GM19023 (cell line): Measurements from ENCODE around the gene ANKRD44.

Experiments used
- ATAC-seq: cut with Tn5 transposase; IDR thresholded peaks from one replicate; pipeline ENCODE4 v1.9.1; 2021; ENCODE audit warnings: mild to moderate bottlenecking, moderate library complexity; ENCODE audit not compliant: unreplicated experiment

ANKRD44 gene

GRCh38 chr2:197001921-197002320, 308.7 kb downstream of the ANKRD44 start:
- ATAC-seq: no peak

GRCh38 chr2:196995757-196996314, 314.7 kb downstream of the ANKRD44 start:
- no peak for ATAC-seq

- ATAC-seq: no peak
Observed at GRCh38 chr2:196994764-196995163, 315.8 kb downstream of the ANKRD44 start.

- no peak for ATAC-seq
Observed at GRCh38 chr2:196993617-196994016, 317.0 kb downstream of the ANKRD44 start.

GRCh38 chr2:196992466-196992865, 318.1 kb downstream of the ANKRD44 start:
- no peak for ATAC-seq

GRCh38 chr2:196990788-196991461, 319.7 kb downstream of the ANKRD44 start:
- ATAC-seq: no peak

- no peak for ATAC-seq
Observed at GRCh38 chr2:196990092-196990491, 320.5 kb downstream of the ANKRD44 start.

- ATAC-seq: no peak
Observed at GRCh38 chr2:196989496-196989895, 321.1 kb downstream of the ANKRD44 start.

GRCh38 chr2:196988639-196989038, 321.9 kb downstream of the ANKRD44 start:
- no peak for ATAC-seq

- no peak for ATAC-seq
Observed at GRCh38 chr2:196987649-196988364, 322.8 kb downstream of the ANKRD44 start.

GRCh38 chr2:196987298-196987648, 323.3 kb downstream of the ANKRD44 start:
- ATAC-seq: no peak

GRCh38 chr2:196985511-196986183, 324.9 kb downstream of the ANKRD44 start:
- ATAC-seq: no peak

GRCh38 chr2:196984903-196985302, 325.7 kb downstream of the ANKRD44 start:
- no peak for ATAC-seq

GRCh38 chr2:196983934-196984333, 326.6 kb downstream of the ANKRD44 start:
- no peak for ATAC-seq

GRCh38 chr2:196980473-196980872, 330.1 kb downstream of the ANKRD44 start:
- no peak for ATAC-seq

- ATAC-seq: no peak
Observed at GRCh38 chr2:196980001-196980400, 330.6 kb downstream of the ANKRD44 start.

- no peak for ATAC-seq
Observed at GRCh38 chr2:196977507-196977906, 333.1 kb downstream of the ANKRD44 start.

GRCh38 chr2:196974970-196975369, 335.6 kb downstream of the ANKRD44 start:
- ATAC-seq: no peak

GRCh38 chr2:196971574-196972279, 338.9 kb downstream of the ANKRD44 start:
- ATAC-seq: no peak

- no peak for ATAC-seq
Observed at GRCh38 chr2:196970099-196970498, 340.5 kb downstream of the ANKRD44 start.

GRCh38 chr2:196968516-196968915, 342.1 kb downstream of the ANKRD44 start:
- no peak for ATAC-seq
